ENCODE data around the gene CELF2. TPM values are rescaled to one million over a fixed set of nuclear protein-coding genes. Genes with fewer than 3 reads are reported as not detected.

Gene CELF2
- total and polyA plus RNA-seq, 2 experiments from 2014 or later: 16.6 to 26.9 TPM

GRCh38 chr10:11236234-11236633 lies 218.6 kb downstream of the CELF2 start:
- H3K79me2 ChIP-seq: no peaks in the 10 kb centered on the region
- no peaks in the 10 kb centered on the region for H4K20me1 ChIP-seq (ENCODE audit: insufficient read depth, poor library complexity, severe bottlenecking)
- no peaks in the 10 kb centered on the region for H3K36me3 ChIP-seq (replicated peaks; ENCODE audit: insufficient read depth, low read depth)
- no peaks in the 10 kb centered on the region for H3K9me3 ChIP-seq (ENCODE audit: low read depth)
- no peak for DNase-seq (ENCODE audit: low spot score)
- H3K4me1 ChIP-seq (ENCODE audit: insufficient read depth): no peaks in the 10 kb centered on the region
- H2AFZ ChIP-seq: no peak overlapping the region
- TF ChIP-seq EZH2 (IDR thresholded peaks at IDR 0.05; ENCODE audit: borderline replicate concordance) (no peak), CTCF (IDR thresholded peaks at IDR 0.05; ENCODE audit: poor library complexity) (no peak), EZH2phosphoT487 (IDR thresholded peaks at IDR 0.05; ENCODE audit: low read depth, severe bottlenecking, unreplicated experiment) (no peak)
- 13% methylated on average over 2 of the region's 2 CpGs for WGBS (ENCODE audit: low lambda C conversion rate, missing lambda C conversion rate)
- no peak overlapping the region for H3K4me2 ChIP-seq
- H3K27me3 ChIP-seq: no peaks in the 10 kb centered on the region
- H3K4me3 ChIP-seq: no peak overlapping the region
- H3K27ac ChIP-seq: no peak overlapping the region
- H3K9me2 ChIP-seq (replicated peaks; ENCODE audit: insufficient read depth): no peaks in the 10 kb centered on the region

GRCh38 chr10:11237571-11237970 lies 219.9 kb downstream of the CELF2 start:
- Histone ChIP-seq H3K27me3 (no peaks in the 10 kb centered on the region), H3K4me3 (no peak overlapping the region), H3K4me1 (ENCODE audit: insufficient read depth) (no peaks in the 10 kb centered on the region), H3K36me3 (replicated peaks; ENCODE audit: insufficient read depth, low read depth) (no peaks in the 10 kb centered on the region), H3K27ac (no peak overlapping the region), H4K20me1 (ENCODE audit: insufficient read depth, poor library complexity, severe bottlenecking) (no peaks in the 10 kb centered on the region), H3K9me3 (ENCODE audit: low read depth) (no peaks in the 10 kb centered on the region), H3K79me2 (no peaks in the 10 kb centered on the region), H3K4me2 (no peak overlapping the region), H2AFZ (no peak overlapping the region), H3K9me2 (replicated peaks; ENCODE audit: insufficient read depth) (no peaks in the 10 kb centered on the region)
- TF ChIP-seq CTCF (IDR thresholded peaks at IDR 0.05; ENCODE audit: poor library complexity) (no peak), EZH2phosphoT487 (IDR thresholded peaks at IDR 0.05; ENCODE audit: low read depth, severe bottlenecking, unreplicated experiment) (no peak), EZH2 (IDR thresholded peaks at IDR 0.05; ENCODE audit: borderline replicate concordance) (no peak)
- 94% methylated on average over 7 of the region's 7 CpGs for WGBS (ENCODE audit: low lambda C conversion rate, missing lambda C conversion rate)
- DNase-seq (ENCODE audit: low spot score): no peak

- 57% methylated on average over 4 of the region's 4 CpGs for WGBS (ENCODE audit: low lambda C conversion rate, missing lambda C conversion rate)
- H3K4me3 ChIP-seq: no peak overlapping the region
- DNase-seq (ENCODE audit: low spot score): no peak
- no peak overlapping the region for H3K4me2 ChIP-seq
- no peaks in the 10 kb centered on the region for H3K9me2 ChIP-seq (replicated peaks; ENCODE audit: insufficient read depth)
- TF ChIP-seq EZH2 (IDR thresholded peaks at IDR 0.05; ENCODE audit: borderline replicate concordance) (no peak), EZH2phosphoT487 (IDR thresholded peaks at IDR 0.05; ENCODE audit: low read depth, severe bottlenecking, unreplicated experiment) (no peak), CTCF (IDR thresholded peaks at IDR 0.05; ENCODE audit: poor library complexity) (no peak)
- H3K27ac ChIP-seq: no peak overlapping the region
- no peaks in the 10 kb centered on the region for H3K27me3 ChIP-seq
- H3K4me1 ChIP-seq (ENCODE audit: insufficient read depth): no peaks in the 10 kb centered on the region
- H3K36me3 ChIP-seq (replicated peaks; ENCODE audit: insufficient read depth, low read depth): no peaks in the 10 kb centered on the region
- H3K9me3 ChIP-seq (ENCODE audit: low read depth): no peaks in the 10 kb centered on the region
- H3K79me2 ChIP-seq: no peaks in the 10 kb centered on the region
- H4K20me1 ChIP-seq (ENCODE audit: insufficient read depth, poor library complexity, severe bottlenecking): no peaks in the 10 kb centered on the region
- H2AFZ ChIP-seq: no peak overlapping the region
Measured at GRCh38 chr10:11238893-11239292, 221.2 kb downstream of the CELF2 start.

GRCh38 chr10:11240641-11241040 lies 223.0 kb downstream of the CELF2 start:
- Histone ChIP-seq H3K79me2 (no peaks in the 10 kb centered on the region), H4K20me1 (ENCODE audit: insufficient read depth, poor library complexity, severe bottlenecking) (no peaks in the 10 kb centered on the region), H3K4me2 (no peak overlapping the region), H2AFZ (no peak overlapping the region), H3K4me1 (ENCODE audit: insufficient read depth) (no peaks in the 10 kb centered on the region), H3K4me3 (no peak overlapping the region), H3K27ac (no peak overlapping the region), H3K27me3 (no peaks in the 10 kb centered on the region), H3K36me3 (replicated peaks; ENCODE audit: insufficient read depth, low read depth) (no peaks in the 10 kb centered on the region), H3K9me2 (replicated peaks; ENCODE audit: insufficient read depth) (no peaks in the 10 kb centered on the region), H3K9me3 (ENCODE audit: low read depth) (no peaks in the 10 kb centered on the region)
- WGBS (ENCODE audit: low lambda C conversion rate, missing lambda C conversion rate): 90% methylated on average over 7 of the region's 7 CpGs
- DNase-seq (ENCODE audit: low spot score): no peak
- TF ChIP-seq EZH2phosphoT487 (IDR thresholded peaks at IDR 0.05; ENCODE audit: low read depth, severe bottlenecking, unreplicated experiment): no peak

All from hepatocyte (in vitro differentiated cells).